Measurements from ENCODE around the gene CDH4.

GRCh38 chr20:61731363-61732181 lies 479.5 kb downstream of the CDH4 start:
- TF ChIP-seq POLR2A (IDR thresholded peaks at IDR 0.05), result no peak
- TF ChIP-seq CTCF (IDR thresholded peaks at IDR 0.05), result no peak
